ENCODE measurements around the gene AMER2. TPM values are rescaled to one million over a fixed set of nuclear protein-coding genes. Genes with fewer than 3 reads are reported as not detected.

AMER2 gene
- total RNA-seq, 1 donor from 2014 or later = 0.31 TPM

GRCh38 chr13:25170554-25171111 is 1.5 kb downstream of the AMER2 start:
- Mint-ChIP-seq H3K4me3 (peak overlapping the region; percentile 81), H3K27ac (no peak overlapping the region), H3K4me1 (ENCODE audit: unreplicated experiment) (peaks cover 7% of the 10 kb centered on the region), H3K36me3 (no peaks in the 10 kb centered on the region), H3K27me3 (peaks cover 89% of the 10 kb centered on the region), H3K9me3 (no peaks in the 10 kb centered on the region)
- no peak for DNase-seq (ENCODE audit: extremely low spot score, unreplicated experiment)
- TF ChIP-seq CTCF (conservative IDR thresholded peaks at IDR 0.05) = no peak

GRCh38 chr13:25169951-25170553 is 2.0 kb downstream of the AMER2 start:
- TF ChIP-seq CTCF (conservative IDR thresholded peaks at IDR 0.05) = no peak
- DNase-seq (ENCODE audit: extremely low spot score, unreplicated experiment) = no peak
- Mint-ChIP-seq H3K27ac (no peak overlapping the region), H3K27me3 (peaks cover 89% of the 10 kb centered on the region), H3K36me3 (no peaks in the 10 kb centered on the region), H3K4me1 (ENCODE audit: unreplicated experiment) (peaks cover 7% of the 10 kb centered on the region), H3K9me3 (no peaks in the 10 kb centered on the region), H3K4me3 (peak overlapping the region; percentile 80)

DNA sequence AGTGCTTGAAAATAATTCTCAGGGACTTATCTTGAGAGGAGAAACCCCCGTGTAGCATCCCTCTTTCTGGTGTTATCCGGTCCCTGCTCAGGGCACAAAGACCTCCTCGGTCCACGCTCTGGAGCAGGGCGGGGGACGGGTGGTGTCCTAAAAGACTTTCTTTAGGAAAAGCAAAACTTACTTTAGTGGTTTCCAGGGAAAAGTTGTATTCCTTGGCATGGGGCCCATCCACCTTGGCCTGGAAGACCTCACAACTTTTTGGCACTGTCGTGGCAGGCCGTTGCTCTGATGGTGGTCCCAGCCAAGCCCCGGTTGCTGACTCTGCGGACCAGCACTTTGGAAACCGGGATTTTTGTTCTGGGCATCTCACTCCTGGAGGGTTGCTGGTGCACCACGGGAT is 2.7 kb downstream of the AMER2 start:
- Mint-ChIP-seq H3K27ac (no peak overlapping the region), H3K36me3 (no peaks in the 10 kb centered on the region), H3K27me3 (peaks cover 86% of the 10 kb centered on the region), H3K4me1 (ENCODE audit: unreplicated experiment) (peaks cover 7% of the 10 kb centered on the region), H3K9me3 (no peaks in the 10 kb centered on the region), H3K4me3 (peak overlapping the region; percentile 76)
- no peak for TF ChIP-seq CTCF (conservative IDR thresholded peaks at IDR 0.05)
- no peak for DNase-seq (ENCODE audit: extremely low spot score, unreplicated experiment)

GRCh38 chr13:25168790-25169189 is 3.3 kb downstream of the AMER2 start:
- peaks cover 7% of the 10 kb centered on the region for H3K4me1 Mint-ChIP-seq (ENCODE audit: unreplicated experiment)
- TF ChIP-seq CTCF (conservative IDR thresholded peaks at IDR 0.05) = no peak
- peaks cover 84% of the 10 kb centered on the region for H3K27me3 Mint-ChIP-seq
- H3K4me3 Mint-ChIP-seq = peak overlapping the region; percentile 50
- H3K27ac Mint-ChIP-seq = no peak overlapping the region
- H3K9me3 Mint-ChIP-seq = no peaks in the 10 kb centered on the region
- H3K36me3 Mint-ChIP-seq = no peaks in the 10 kb centered on the region
- no peak for DNase-seq (ENCODE audit: extremely low spot score, unreplicated experiment)

DNA sequence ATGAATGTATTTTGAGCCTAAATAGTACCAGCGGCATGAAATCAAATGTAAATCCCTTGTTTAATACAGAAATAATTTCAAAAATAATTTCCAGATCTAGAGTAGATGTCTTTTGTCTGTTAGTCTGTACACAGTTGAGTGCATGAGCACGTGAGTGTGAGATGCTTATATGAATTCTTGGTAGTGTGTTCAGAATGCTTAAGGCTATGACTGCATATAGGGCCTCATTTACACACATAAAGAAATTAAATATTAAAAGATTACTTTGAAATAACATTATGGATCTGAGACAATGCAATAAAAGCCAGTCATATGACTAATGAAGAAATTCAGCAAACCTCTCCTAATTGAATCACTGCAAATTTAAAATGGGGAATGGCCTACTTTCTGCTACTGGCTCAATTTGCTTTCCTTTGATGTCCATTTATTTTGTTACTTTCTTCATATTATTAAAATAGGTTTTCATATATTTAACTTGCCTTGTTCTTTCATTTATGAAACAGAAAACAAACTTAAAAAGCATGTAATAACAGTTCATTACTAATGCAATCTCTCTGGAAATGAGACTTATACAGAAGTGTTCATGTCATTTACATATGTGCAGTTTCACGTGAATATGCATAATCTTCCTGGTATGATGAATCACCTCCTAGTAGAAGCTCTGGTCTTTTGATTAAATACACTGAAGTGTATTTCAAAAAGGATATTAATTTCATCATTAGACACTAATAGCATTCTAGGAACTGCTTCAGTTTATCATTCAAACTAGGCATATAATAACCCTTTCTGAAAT is 4.5 kb downstream of the AMER2 start:
- Mint-ChIP-seq H3K27me3 (peaks cover 75% of the 10 kb centered on the region), H3K4me1 (ENCODE audit: unreplicated experiment) (peaks cover 7% of the 10 kb centered on the region), H3K27ac (no peak overlapping the region), H3K36me3 (no peaks in the 10 kb centered on the region), H3K4me3 (no peak overlapping the region), H3K9me3 (no peaks in the 10 kb centered on the region)
- no peak for DNase-seq (ENCODE audit: extremely low spot score, unreplicated experiment)
- TF ChIP-seq CTCF (conservative IDR thresholded peaks at IDR 0.05) = no peak

Data from type B pancreatic cell (in vitro differentiated cells).